EL (cell line): ENCODE results near the gene ZNF625.

Source experiments
- DNase-seq: peaks from one replicate; pipeline ENCODE4 v3.0.0-alpha.2; 2016

ZNF625 gene

DNA sequence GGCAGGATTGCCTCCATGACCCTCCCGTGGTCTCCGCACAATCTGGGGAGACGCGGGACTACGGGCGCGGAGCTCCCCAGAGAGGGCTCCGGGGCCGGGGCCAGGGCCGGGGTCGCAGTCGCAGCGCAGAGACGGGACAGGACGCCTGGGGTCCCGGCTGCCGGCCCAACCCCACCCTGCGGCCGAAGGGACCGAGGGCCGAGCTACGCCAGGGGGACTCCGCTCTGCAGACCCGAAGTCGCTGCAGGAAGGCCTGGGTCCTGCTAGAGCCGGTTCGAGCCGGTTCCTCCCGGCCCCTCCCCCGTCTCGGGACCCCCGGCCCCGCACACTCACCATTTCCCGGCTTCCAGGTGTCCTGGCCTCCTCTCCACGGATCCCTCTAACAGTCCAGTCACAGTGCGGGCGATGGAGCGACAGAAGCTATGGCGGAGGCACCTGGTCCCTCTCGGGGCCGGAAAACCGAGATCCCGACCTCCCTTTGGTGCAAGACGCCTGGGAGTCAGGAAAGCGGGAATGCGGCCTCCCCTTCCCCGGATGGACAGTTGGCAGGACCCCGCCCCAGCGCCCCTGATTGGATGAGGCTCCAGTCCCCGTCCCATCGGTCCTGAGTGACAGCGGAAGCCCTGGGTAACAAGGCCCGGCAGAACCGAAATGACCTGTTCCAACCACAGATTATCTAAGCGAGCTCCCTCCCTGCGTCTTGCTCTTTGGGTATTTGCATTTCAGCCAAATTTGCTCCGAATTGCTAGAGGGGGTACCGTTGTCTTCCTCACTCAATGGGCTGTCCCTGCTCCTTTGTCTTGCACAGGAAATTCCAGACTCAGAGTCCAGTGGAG lies at the start of gene ZNF625:
TSS of gene ZNF625 (minus strand) at position 512 of the 836 bp plus-strand sequence. CDS start at position 336, 176 bp downstream.
- DNase-seq, result peak; percentile 95

- DNase-seq, result no peak
Observed at GRCh38 chr19:12205296-12205695, 48.8 kb upstream of the ZNF625 start.

DNA sequence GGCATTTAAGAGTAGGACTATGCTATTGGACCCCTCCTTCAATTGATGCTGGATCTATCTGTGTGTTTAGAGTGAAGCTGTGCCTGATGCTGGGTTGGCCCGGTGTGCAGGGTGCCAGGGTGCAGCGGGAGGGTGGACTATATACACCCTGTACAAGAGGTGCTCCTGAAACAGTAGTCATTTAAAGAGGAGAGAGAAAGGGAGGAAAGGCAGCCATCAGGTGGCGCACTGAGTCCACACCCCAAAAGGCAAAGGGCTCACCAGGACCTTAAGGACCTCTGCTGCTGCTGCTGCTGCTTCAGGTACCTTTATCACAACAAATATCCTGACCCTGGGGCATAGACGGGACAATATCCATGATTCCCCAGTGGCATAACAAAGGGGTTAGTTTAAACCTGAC lies 45.7 kb upstream of the ZNF625 start:
- no peak for DNase-seq

GRCh38 chr19:12199757-12200419 lies 43.4 kb upstream of the ZNF625 start:
- DNase-seq, result no peak

DNA sequence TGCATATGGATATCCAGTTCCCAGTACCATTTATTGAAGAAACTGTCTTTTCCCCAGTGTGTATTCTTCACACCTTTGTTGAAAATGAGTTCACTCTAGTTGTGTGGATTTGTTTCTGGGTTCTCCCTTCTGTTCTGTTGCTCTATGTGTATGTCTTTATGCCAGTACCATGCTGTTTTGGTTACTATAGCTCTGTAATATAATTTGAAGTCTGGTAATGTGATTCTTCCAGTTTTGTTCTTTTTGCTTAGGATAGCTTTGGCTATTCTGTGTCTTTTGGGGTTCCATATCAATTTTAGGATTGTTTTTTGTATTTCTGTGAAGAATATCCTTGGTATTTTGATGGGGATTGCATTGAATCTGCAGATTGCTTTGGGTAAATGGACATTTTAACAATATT lies 41.6 kb upstream of the ZNF625 start:
- DNase-seq, result no peak

DNA sequence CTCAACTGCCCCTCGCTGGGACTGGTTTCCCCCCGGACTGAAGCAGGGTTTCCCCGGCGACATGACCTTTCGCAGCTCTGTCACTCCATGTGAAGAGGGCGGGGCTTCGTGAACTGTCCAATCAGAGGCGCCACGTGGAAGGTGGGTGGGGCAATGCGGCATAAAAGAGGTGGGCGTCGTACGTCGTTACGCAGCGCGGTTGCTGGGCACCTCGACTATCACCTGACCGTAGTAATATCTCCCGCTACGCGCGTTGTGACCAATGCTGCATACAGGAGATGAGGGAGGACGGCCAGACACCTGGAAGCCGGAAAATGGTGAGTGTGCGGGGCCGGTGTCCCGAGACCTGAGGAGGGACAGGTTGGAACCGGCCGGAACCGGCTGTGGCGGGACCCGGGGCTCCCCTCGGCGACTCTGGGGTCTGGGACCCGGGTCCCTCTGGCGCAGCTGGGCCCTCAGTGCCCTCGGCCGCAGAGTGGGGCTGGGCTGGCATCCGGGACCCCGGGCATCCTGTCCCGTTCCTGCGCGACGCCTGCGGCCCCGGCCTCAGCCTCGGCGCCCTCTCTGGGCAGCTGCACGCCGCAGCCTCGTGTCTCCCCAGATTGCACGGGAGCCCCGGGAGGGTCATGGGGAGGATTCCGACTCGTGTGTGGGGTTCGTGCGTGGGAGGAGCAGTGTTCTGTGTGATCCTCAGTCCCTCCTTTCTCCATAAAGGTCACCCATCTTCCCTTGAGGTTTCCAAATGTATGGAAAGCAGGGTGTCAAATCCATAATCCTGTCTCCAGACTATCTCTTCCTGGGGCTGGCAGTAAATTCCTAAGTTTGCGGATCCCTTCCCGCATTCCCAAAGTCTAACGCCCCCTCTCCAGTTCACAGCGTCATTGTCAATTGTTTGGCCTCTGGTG lies 38.5 kb upstream of the ZNF625 start:
- DNase-seq, result no peak

DNA sequence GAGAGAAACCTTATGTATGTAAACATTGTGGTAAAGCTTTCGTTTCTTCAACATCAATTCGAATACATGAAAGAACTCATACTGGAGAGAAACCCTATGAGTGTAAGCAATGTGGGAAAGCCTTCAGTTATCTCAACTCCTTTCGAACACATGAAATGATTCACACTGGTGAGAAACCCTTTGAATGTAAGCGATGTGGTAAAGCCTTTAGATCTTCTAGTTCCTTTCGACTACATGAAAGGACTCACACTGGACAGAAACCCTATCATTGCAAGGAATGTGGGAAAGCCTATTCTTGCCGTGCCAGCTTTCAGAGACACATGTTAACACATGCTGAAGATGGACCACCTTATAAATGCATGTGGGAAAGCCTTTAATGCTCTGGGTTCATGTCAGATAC lies 31.1 kb upstream of the ZNF625 start:
- no peak for DNase-seq

- DNase-seq, result no peak
Observed at GRCh38 chr19:12180377-12180776, 23.8 kb upstream of the ZNF625 start.

DNA sequence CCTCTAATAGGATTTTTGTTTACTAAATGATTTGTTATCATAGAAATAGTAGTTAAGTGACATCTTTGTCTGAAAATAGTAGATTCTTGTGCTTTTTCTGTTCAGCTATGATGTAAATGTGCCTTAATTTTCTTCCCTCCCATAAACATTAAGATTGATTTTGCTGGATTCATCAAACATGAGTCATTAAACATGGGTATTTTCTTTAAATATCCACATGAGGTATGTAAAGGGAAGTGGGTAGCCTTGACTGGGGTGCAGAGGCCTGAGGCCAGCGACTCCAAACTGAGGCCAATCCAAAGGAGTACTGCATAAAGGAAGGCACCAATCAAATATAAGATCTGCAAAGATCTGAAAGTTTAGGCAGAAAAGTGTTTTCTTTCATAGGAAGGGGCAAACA lies 10.1 kb upstream of the ZNF625 start:
- no peak for DNase-seq

DNA sequence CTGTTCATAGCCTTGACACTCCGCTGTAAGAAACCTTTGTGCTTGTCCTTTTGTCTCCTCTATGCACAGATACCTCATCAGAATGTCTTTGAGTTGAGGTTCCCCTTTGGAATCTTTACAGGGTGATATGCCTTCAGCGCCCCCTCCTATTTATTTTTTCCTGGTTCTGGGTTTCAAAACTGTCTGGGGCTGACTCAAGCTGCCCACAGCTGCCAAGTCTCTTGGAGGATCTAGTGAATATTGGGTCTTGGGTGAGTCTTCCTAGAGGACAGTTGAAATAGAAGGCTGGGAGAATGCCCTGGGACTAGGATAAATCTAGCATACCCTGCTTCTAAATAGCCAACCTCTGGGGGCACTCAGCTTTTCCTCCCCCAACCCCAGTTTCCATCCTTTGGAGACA lies 7.3 kb upstream of the ZNF625 start:
- DNase-seq, result peak; percentile 26

DNA sequence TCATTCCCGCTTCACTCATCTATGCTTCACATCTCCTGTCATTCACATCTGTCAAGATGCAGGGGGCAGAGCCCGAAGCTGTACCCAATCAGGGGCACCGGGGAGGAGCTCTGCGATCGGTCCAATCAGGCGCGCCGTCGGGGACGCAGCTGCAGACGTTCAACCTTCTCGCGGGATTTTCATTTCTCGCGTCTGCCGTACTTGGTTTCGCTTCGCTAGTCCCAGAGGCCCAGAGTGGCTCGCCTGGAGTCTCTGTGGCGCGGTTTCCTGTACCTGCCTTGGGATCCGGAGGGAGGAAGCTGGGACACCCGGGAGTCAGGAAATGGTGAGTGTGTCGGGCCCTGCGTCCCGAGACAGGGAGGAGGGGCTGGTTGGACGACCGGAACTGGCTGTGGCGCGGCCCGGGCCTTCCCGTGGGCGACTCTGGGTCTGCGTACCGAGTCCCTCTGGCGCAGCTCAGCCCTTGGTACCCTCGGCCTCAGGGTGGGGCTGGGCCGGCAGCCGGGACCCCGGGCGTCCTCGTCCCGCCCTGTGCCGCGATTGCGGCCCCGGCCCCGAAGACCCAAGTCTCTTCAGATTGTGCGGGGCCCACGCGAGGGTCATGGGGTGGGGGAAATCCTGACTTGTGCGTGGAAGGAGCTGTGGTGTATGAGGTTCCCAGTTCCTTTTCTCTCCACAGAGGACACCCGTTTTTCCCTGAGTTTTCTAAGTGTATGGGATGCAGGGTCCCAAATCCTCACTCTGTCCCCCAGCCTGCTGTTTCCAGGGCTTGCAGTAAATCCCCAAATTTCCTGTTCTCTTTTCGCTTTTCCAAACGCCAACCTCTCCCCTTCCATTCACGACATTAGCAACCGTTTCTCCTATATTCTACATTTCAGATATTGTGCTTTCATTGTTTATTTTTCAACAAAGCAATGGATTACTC lies 6.6 kb upstream of the ZNF625 start, which contains the start of gene ZNF136:
TSS of gene ZNF136 (plus strand) at position 215 of the 925 bp plus-strand sequence. CDS start at position 323, 108 bp downstream.
- peak; percentile 97 for DNase-seq

GRCh38 chr19:12162513-12162881 lies 6.0 kb upstream of the ZNF625 start:
- no peak for DNase-seq

DNA sequence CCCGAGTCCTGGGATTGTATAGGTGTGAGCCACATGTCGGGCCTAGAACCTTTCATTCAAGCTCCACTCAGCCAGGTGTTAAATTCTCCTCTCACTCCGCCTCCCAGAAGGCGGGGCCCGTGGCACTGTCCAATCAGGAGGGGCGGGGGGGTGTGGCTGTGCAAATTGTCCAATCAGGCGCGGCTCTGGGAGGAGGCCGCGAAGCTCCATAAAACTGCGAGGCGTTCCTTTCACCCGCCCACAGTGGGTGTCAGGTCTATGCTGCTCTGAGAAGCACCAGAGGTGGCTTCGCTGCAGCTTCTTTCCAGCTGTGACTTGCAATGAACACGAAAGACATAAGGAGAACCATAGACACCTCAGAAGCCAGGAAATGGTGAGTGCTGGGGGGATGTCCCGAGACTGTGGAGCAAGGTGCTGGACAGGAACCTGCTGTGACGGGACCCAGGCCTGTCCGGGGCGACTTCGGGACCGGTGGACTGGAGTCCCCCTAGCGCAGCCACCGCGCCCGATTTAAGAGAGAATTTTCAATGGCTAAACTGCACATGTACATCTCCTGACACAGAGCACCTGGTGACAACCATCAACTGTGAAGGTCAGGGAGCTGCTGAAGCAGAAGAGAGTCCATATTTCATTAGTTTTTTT lies 3.4 kb upstream of the ZNF625 start:
- no peak for DNase-seq

DNA sequence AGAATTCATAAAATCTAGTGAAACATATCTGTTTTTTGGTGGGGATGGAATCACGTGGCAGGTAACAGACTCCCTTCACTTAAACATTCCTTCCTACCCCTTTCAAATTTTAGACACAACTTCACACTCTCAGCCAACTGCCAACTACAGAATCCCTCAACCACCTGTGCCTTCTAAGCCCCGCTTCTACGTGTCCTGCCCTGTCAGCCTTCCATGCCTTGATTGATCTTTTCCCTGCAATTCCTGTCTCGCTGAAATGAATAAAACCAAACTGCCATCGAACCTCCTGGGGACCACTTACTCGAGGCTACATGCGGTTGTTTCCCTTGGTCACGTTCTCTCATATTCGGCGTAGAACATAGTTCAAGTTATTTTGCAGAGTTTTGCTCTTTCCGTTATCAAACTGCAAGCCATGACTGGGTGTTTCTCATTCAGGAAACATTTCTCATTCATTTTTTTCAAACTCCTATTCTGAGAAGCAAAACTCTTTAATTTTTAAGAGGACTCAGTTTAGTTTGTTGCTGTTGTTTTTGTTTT lies 1.1 kb downstream of the ZNF625 start:
- DNase-seq, result no peak

GRCh38 chr19:12145348-12145747 lies 11.2 kb downstream of the ZNF625 start:
- DNase-seq, result no peak

DNA sequence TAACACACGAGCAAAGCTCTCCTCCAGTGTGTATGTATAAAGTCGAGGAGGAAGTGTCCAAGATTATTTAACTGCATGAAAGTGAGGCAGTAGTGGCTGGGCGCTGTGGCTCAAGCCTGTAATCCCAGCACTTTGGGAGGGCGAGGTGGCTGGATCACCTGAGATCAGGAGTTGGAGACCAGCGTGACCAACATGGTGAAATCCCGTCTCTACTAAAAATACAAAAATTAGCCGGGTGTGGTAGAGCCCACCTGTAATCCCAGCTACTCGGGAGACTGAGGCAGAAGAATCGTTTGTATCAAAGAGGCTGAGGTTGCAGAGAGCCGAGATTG lies 15.2 kb downstream of the ZNF625 start:
- DNase-seq, result no peak

GRCh38 chr19:12140545-12141404 lies 15.8 kb downstream of the ZNF625 start:
- DNase-seq, result peak; percentile 84

GRCh38 chr19:12139885-12140544 lies 16.5 kb downstream of the ZNF625 start, which contains the start of gene ZNF20:
ZNF20 (minus strand) TSS chr19:12140350; CDS start chr19:12140182, 168 bp downstream.
- DNase-seq, result peak; percentile 94

- DNase-seq, result no peak
Observed at GRCh38 chr19:12139269-12139668, 17.3 kb downstream of the ZNF625 start.
